ENCODE measurements around the gene TECR. TPM values are rescaled to one million over a fixed set of nuclear protein-coding genes. Genes with fewer than 3 reads are reported as not detected.

TECR gene
- total and polyA plus RNA-seq, 2 of the 4 experiments (the other 2 are of a cell fraction), result 46.2 to 81.2 TPM

DNA sequence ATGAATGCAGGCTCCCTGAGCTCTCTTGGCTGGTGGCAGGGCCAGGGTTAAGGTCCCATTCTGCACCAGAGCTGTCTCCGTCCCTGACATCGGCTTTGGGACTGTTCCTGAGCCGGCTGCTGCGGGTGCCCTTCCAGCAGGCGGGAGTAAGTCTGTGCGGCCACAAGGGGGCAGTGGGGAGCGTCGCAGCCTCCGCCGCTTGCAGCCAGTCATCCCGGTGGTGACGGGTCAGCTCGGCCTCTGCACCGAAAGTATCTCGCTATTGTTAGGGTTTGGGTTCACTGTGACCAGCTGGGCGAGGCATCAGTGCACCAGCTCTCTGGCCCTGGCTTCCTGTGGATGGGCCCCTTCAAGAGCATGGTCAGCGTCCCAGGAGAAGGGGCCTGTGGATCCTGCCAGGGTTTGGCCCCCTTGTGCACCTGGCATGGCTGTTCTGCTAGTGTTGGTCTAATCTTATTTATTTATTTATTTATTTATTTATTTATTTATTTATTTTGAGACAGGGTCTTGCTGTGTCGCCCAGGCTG is 27.3 kb downstream of the TECR start:
- no peaks in the 10 kb centered on the region for H3K27me3 ChIP-seq (ENCODE audit: control insufficient read depth, insufficient read depth, low read length)

More for the DNA sequence above, 27.3 kb downstream of the TECR start:
- Histone ChIP-seq H2BK15ac (ENCODE audit: low read depth, low read length) (no peak overlapping the region), H2BK5ac (ENCODE audit: low read depth, low read length, poor library complexity, severe bottlenecking) (no peak overlapping the region), H4K91ac (ENCODE audit: insufficient read depth, low read depth, low read length) (no peak overlapping the region; the same call in 1 of the 2 replicates), H3K56ac (ENCODE audit: extremely low read depth, insufficient read depth, low read length) (no peak overlapping the region), H3K36me3 (ENCODE audit: control insufficient read depth, insufficient read depth, low read length) (no peaks in the 10 kb centered on the region), H3K14ac (replicated peaks; ENCODE audit: low read depth, low read length) (peak overlapping the region; percentile 93), H3K23ac (ENCODE audit: low read depth, low read length) (no peak overlapping the region), H3K9me1 (ENCODE audit: insufficient read depth, low read length) (peaks cover 7% of the 10 kb centered on the region), H3K9me3 (ENCODE audit: control insufficient read depth, insufficient read depth, low read length) (no peaks in the 10 kb centered on the region), H3K9ac (ENCODE audit: low read depth, low read length) (no peak overlapping the region), H4K5ac (ENCODE audit: low read depth, low read length) (no peak overlapping the region), H2AK9ac (replicated peaks; ENCODE audit: low read depth, low read length, poor library complexity) (peak overlapping the region; percentile 84), H4K8ac (ENCODE audit: low read depth in 2 of 2, low read length in 2 of 2) (peak overlapping the region in 1 of 2 experiments; percentile 76; a peak in 1 of 4 replicates), H2AFZ (replicated peaks; ENCODE audit: low read length, poor library complexity) (peak overlapping the region; percentile 92), H3K4me3 (ENCODE audit: insufficient read depth, low read depth, low read length) (no peak overlapping the region), H3K18ac (ENCODE audit: low read depth, low read length) (no peak overlapping the region), H4K20me1 (ENCODE audit: insufficient read depth, low read length) (peaks cover 10% of the 10 kb centered on the region), H2BK120ac (ENCODE audit: low read depth, low read length) (no peak overlapping the region), H2BK20ac (ENCODE audit: low read depth, low read length) (no peak overlapping the region), H3K27ac (ENCODE audit: insufficient read depth, low read length) (no peak overlapping the region), H2AK5ac (ENCODE audit: low read depth, low read length) (0 out of 2 replicates have a peak overlapping the region, but pooled peaks have one; percentile 51), H3K79me1 (ENCODE audit: low read depth in 1 of 2, low read length in 2 of 2) (peaks cover 10 to 51% of the 10 kb centered on the region in 2 experiments), H3K4me1 (ENCODE audit: control insufficient read depth, insufficient read depth, low read length) (peaks cover 5% of the 10 kb centered on the region; the same call in 1 of the 2 replicates), H3K4me2 (ENCODE audit: low read depth, low read length) (peak overlapping the region; percentile 56), H3K4ac (ENCODE audit: low read depth, low read length) (peak overlapping the region; percentile 83)
- in situ Hi-C loops (cut with MboI; ENCODE audit: low sequenced_read_pairs) (loop anchor here (25.0 kb wide), 1 partner anchor 881 kb away; the partner anchor contains the start of gene WIZ), intact Hi-C loops (cut with micrococcal nuclease) (no loop called here), dilution Hi-C loops (cut with HindIII; ENCODE audit: low sequenced_read_pairs, unreplicated experiment) (no loop called here)
- POLR2A ChIA-PET (ENCODE audit: unreplicated experiment), result no interaction called here
- peak; percentile 77 for DNase-seq
- peak; percentile 97 for ATAC-seq (ENCODE audit: low read depth)
- BruUV-seq (replicated peaks), result no TSS peak
- TF ChIP-seq POLR2A (IDR thresholded peaks at IDR 0.05; ENCODE audit: low read depth, low read length), result no peak
- TF ChIP-seq SMC3 (IDR thresholded peaks at IDR 0.05; ENCODE audit: low read depth, low read length), result peak; percentile 64
- no peak; the same call in 1 of the 2 replicates for TF ChIP-seq CHD1 (IDR thresholded peaks at IDR 0.05; ENCODE audit: low read depth, low read length)
- peak; percentile 52 for TF ChIP-seq RCOR1 (IDR thresholded peaks at IDR 0.05; ENCODE audit: insufficient replicate concordance, low read length)
- no peak for TF ChIP-seq FOS (IDR thresholded peaks at IDR 0.05; ENCODE audit: low read depth, low read length)
- no peak for TF ChIP-seq CEBPB (IDR thresholded peaks at IDR 0.05; ENCODE audit: low read depth, low read length)
- TF ChIP-seq RAD21 (IDR thresholded peaks at IDR 0.05; ENCODE audit: low read length), result peak; percentile 61
- no peak for TF ChIP-seq BHLHE40 (IDR thresholded peaks at IDR 0.05; ENCODE audit: low read depth, low read length)
- TF ChIP-seq, protein P1, sequence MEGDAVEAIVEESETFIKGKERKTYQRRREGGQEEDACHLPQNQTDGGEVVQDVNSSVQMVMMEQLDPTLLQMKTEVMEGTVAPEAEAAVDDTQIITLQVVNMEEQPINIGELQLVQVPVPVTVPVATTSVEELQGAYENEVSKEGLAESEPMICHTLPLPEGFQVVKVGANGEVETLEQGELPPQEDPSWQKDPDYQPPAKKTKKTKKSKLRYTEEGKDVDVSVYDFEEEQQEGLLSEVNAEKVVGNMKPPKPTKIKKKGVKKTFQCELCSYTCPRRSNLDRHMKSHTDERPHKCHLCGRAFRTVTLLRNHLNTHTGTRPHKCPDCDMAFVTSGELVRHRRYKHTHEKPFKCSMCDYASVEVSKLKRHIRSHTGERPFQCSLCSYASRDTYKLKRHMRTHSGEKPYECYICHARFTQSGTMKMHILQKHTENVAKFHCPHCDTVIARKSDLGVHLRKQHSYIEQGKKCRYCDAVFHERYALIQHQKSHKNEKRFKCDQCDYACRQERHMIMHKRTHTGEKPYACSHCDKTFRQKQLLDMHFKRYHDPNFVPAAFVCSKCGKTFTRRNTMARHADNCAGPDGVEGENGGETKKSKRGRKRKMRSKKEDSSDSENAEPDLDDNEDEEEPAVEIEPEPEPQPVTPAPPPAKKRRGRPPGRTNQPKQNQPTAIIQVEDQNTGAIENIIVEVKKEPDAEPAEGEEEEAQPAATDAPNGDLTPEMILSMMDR (conservative IDR thresholded peaks at IDR 0.05; ENCODE audit: low read depth, low read length), result peak; percentile 85
- TF ChIP-seq, protein P2, sequence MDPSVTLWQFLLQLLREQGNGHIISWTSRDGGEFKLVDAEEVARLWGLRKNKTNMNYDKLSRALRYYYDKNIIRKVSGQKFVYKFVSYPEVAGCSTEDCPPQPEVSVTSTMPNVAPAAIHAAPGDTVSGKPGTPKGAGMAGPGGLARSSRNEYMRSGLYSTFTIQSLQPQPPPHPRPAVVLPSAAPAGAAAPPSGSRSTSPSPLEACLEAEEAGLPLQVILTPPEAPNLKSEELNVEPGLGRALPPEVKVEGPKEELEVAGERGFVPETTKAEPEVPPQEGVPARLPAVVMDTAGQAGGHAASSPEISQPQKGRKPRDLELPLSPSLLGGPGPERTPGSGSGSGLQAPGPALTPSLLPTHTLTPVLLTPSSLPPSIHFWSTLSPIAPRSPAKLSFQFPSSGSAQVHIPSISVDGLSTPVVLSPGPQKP (IDR thresholded peaks at IDR 0.05; ENCODE audit: borderline replicate concordance, low read depth, low read length), result no peak
- TF ChIP-seq, protein P3, sequence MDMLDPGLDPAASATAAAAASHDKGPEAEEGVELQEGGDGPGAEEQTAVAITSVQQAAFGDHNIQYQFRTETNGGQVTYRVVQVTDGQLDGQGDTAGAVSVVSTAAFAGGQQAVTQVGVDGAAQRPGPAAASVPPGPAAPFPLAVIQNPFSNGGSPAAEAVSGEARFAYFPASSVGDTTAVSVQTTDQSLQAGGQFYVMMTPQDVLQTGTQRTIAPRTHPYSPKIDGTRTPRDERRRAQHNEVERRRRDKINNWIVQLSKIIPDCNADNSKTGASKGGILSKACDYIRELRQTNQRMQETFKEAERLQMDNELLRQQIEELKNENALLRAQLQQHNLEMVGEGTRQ (IDR thresholded peaks at IDR 0.05; ENCODE audit: low read depth, low read length), result no peak
- TF ChIP-seq MAZ (IDR thresholded peaks at IDR 0.05; ENCODE audit: borderline replicate concordance, low read depth, low read length), result no peak
- TF ChIP-seq NFE2L2 (IDR thresholded peaks at IDR 0.05; ENCODE audit: low read depth, low read length), result no peak
- CTCF ChIA-PET, result interaction anchor here (0.6 to 1.3 kb wide), 6 partner anchors 9 to 31 kb away, joined by 3 to 5 read pairs (median 3); no protein-coding TSS in a partner anchor
- 25% methylated on average over 4 of the region's 18 CpGs; no CpG with 5 or more reads in 1 of the 2 experiments for WGBS, 2 experiments (ENCODE audit: extremely low coverage in 2 of 2, insufficient read length in 1 of 2)

All from IMR-90 (cell line).